Measurements from ENCODE around the gene DNAJC5G.

DNAJC5G gene

GRCh38 chr2:27275211-27276150, at the start of gene DNAJC5G:
Gene DNAJC5G, plus strand, starts transcription at chr2:27275433. Its CDS starts 1,296 bp downstream, at chr2:27276729.
- DNase-seq (ENCODE audit: low spot score): no peak

GRCh38 chr2:27225526-27225925, 49.7 kb upstream of the DNAJC5G start:
- no peak for DNase-seq (ENCODE audit: low spot score)

DNA sequence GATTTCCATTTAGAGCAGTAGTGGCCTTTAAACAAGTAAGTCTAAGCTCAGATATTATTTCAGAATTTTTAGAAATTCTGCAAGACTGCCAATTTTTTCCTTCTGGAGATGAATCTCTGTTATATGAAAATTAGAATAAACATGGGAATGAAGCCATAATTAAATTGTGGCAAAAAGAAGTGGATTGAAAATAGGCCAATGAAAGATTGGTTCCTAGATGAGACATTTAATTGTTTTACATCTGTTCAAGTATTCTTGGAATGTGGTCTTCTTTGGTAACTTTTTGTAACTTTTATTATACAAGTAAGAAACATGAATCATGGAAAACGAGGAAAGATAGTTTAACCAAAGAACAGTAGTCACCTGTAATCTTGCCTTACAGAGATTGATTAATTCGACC, 47.7 kb upstream of the DNAJC5G start:
- no peak for DNase-seq (ENCODE audit: low spot score)

- DNase-seq (ENCODE audit: low spot score): no peak
Observed at GRCh38 chr2:27231921-27232320, 43.3 kb upstream of the DNAJC5G start.

DNA sequence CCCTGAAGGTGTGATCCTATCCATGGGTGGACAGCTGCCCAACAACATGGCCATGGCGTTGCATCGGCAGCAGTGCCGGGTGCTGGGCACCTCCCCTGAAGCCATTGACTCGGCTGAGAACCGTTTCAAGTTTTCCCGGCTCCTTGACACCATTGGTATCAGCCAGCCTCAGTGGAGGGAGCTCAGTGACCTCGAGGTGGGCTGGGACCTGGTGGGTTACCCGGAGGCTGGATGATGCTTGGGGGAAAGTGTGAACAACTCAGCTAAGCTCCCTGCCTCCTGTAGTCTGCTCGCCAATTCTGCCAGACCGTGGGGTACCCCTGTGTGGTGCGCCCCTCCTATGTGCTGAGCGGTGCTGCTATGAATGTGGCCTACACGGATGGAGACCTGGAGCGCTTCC, 41.9 kb upstream of the DNAJC5G start:
- DNase-seq (ENCODE audit: low spot score): no peak

GRCh38 chr2:27236136-27236535, 39.1 kb upstream of the DNAJC5G start:
- DNase-seq (ENCODE audit: low spot score): no peak

- no peak for DNase-seq (ENCODE audit: low spot score)
Observed at GRCh38 chr2:27236626-27237025, 38.6 kb upstream of the DNAJC5G start.

DNA sequence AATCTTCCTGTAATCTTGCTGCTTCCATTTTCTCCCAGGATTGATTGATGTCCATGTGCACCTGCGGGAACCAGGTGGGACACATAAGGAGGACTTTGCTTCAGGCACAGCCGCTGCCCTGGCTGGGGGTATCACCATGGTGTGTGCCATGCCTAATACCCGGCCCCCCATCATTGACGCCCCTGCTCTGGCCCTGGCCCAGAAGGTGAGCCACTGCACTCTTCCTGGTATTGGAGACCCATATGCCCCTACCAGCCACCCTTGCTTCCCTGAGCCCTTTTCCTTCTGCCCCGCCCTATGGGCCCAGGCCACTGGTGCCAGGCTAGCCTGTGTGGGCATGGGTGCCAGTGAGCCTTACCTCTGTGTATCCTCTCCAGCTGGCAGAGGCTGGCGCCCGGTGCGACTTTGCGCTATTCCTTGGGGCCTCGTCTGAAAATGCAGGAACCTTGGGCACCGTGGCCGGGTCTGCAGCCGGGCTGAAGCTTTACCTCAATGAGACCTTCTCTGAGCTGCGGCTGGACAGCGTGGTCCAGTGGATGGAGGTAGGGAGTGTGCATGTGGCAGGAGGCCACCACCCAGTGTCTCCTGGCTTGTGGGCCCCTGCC, 37.8 kb upstream of the DNAJC5G start:
- no peak for DNase-seq (ENCODE audit: low spot score)

DNA sequence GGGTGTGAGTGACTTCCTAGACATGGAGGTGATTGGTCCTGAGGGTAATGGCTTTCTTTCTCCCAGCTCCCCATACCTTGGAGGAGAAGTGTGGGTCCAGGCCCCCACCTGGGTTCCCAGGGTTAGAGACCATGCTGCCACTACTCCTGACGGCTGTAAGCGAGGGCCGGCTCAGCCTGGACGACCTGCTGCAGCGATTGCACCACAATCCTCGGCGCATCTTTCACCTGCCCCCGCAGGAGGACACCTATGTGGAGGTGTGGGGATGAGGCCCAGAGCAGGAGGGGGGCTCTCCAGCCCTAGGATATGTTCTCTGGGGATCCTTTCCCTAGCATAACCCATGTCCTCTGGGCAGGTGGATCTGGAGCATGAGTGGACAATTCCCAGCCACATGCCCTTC, 36.3 kb upstream of the DNAJC5G start:
- DNase-seq (ENCODE audit: low spot score): no peak

DNA sequence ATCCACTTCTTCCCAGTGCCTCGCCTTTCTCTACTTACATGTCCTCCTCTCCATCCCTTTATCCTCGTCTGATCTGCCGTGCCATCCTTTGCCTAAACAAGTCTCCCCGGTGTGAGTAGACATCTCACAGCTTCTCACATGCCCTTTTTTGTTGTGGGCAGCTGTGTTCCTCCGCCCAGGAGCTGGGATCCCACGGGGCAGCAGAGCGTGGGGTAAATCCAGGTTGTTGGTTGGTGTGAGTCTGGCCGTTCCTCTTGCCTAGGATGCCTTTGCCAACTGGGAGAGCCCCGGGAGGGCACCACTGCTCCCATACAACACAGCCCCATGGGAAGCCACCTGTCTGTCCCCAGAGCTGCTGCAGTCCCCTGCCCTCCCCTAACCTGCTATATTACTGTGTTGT, 34.8 kb upstream of the DNAJC5G start:
- no peak for DNase-seq (ENCODE audit: low spot score)

DNA sequence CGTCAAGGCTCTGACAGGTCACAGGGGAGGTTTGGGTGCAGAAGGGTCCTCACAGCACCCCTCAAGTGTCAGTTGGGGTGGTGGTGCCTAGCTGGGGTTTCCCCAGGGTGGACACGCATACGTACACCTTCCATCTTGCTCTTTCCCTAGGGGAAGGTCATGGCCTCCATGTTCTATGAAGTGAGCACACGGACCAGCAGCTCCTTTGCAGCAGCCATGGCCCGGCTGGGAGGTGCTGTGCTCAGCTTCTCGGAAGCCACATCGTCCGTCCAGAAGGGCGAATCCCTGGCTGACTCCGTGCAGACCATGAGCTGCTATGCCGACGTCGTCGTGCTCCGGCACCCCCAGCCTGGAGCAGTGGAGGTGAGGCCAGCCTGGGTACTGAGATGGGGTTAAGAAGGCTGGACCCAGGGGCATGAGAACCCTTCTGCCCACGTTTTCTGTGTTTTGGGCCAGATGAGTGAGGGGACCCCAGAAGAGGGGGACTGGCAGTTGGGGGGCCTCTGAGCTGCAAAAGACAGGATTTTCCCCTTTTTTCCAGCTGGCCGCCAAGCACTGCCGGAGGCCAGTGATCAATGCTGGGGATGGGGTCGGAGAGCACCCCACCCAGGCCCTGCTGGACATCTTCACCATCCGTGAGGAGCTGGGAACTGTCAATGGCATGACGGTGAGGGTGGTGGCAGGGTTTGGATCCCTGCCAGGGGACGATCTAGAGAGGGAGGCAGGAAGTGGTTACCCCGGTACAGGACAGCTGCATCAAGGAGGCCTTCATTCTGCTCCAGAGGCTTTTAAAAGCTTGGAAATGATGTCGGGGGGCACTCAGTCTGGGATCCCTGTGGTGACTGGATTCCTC, 33.2 kb upstream of the DNAJC5G start:
- DNase-seq (ENCODE audit: low spot score): no peak

DNA sequence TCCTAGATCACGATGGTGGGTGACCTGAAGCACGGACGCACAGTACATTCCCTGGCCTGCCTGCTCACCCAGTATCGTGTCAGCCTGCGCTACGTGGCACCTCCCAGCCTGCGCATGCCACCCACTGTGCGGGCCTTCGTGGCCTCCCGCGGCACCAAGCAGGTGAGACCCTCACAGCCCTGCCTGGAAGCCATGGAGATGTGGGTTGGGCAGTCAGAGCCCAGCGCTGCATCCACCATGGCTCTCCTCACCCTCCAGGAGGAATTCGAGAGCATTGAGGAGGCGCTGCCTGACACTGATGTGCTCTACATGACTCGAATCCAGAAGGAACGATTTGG, 32.6 kb upstream of the DNAJC5G start:
- no peak for DNase-seq (ENCODE audit: low spot score)

DNA sequence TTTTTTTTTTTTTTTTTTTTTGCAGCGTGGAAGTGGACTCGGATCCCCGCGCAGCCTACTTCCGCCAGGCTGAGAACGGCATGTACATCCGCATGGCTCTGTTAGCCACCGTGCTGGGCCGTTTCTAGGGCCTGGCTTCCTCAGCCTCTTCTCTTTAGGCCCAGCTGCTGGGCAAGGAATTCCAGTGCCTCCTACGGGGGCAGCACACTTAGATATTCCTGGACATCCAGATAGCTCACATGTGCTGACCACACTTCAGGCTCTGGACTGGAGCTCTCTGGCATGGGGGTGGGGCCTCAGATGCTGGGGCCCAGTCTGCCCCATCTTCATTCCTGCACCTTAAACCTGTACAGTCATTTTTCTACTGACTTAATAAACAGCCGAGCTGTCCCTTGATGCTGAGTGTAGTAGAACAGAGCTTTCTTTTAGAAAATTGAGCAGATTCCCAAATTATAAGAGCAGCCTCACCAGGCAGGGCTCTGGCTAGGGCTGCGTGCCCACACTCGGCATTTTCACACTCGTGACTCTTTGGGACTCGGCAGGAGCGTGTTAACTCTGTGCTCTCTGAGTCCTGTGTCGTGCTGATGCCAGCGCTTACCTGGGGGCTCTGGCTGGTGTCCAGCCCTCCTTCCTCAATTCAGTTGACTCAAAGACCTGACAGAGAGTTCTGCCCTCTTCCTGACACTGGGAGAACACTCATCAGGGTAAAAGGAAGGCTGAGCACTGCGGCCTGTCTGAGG, 31.7 kb upstream of the DNAJC5G start:
- no peak for DNase-seq (ENCODE audit: low spot score)

DNA sequence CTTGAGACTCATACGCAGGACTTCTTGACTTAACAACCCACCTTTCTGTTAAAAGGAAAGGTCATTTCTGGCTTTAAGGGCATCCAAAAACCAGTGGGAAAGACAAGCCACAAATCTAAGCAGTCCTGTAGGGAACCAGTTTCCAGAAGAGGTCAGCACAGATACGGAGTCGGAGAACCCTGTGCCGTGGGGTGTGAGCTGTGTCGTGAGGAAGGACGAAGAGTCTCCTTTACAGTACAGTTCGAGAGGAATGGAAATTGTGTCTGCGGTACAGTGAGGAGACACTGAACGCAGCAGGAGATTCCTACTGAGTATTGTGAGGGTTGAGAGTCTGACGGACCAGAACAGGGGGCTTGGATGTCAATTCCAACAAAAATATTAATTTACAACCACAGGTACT, 30.1 kb upstream of the DNAJC5G start:
- DNase-seq (ENCODE audit: low spot score): no peak

GRCh38 chr2:27245626-27246025, 29.6 kb upstream of the DNAJC5G start:
- DNase-seq (ENCODE audit: low spot score): no peak

- DNase-seq (ENCODE audit: low spot score): no peak
Observed at GRCh38 chr2:27247893-27248292, 27.3 kb upstream of the DNAJC5G start.

DNA sequence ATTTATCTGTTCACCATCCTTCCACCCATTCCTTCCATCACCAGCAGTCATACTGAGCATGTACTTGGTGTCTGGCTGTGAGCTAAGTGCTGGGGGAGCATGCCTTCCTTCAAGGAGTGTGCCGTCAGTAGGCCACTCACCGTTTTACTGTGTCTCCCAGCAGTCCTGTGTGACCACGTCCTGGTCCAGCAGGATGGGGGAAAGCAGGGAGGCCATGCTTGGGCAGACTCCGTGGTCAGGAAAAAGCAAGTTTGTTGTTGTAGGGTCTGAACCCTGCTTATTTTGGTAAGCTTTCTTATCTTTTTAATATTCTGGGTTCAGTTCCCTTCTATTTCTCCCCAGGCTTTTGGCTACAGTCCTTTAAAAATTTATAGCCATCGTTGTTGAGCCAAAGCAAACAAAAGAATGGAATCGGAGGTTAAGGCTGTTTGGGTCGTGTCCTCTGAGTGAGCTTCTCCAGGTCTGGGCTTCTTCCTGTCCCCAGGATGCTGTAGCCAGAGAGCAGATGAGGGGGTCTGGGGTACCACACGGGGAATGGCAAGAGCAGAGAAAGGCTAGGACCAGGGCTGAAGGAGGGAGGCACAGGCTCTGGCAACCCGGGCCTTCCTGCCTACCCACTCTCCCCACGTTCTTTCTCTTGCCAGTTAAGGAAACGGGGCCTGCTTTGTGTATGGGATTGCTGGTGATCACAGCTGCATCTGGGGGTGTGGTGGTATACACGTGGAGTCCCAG, 25.9 kb upstream of the DNAJC5G start:
- DNase-seq (ENCODE audit: low spot score): no peak

DNA sequence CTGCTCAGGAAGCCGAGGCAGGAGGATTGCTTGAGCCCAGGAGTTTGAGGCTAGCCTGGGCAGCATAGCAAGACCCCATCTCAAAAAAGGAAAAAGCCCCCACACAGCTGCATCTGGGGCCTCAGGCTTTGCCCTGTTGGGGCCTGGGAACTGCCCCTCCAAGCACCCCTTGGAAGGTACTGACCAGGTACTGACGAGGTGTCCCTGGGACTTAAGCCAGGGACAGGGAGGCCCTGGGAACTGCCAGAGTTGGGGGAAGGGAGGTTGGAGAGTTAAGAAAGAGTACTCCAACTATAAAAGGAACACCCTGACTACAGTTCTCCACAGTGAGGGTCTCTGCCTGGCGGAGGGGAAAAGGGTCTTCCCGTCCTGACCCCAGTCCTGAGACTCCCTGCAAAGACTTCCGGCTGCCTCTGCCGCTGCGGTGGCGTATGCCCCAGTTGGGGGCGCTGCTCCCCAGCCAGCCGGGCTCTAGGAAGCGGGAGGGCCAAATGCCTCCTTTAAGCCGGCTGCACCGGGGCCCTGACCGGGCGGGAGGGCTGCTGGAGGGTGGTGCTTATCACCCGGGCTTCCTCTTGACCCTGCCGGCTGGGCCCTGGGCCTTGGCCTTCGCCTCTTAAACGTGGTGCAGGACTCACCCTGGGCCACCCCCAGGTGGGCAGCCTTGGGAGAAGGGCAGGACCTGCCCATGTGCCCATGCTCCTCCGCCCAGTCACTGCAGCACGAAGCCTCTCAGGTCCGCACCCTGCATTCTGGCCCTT, 25.2 kb upstream of the DNAJC5G start:
- no peak for DNase-seq (ENCODE audit: low spot score)

- DNase-seq (ENCODE audit: low spot score): no peak
Observed at GRCh38 chr2:27250652-27251379, 24.4 kb upstream of the DNAJC5G start.

GRCh38 chr2:27251766-27252165, 23.5 kb upstream of the DNAJC5G start:
- DNase-seq (ENCODE audit: low spot score): no peak

All from putamen (tissue), 1 donor.